Fibroblast of lung (primary cell): ENCODE measurements around the gene TMTC2. TPM values are rescaled to one million over a fixed set of nuclear protein-coding genes. Genes with fewer than 3 reads are reported as not detected.

Source experiments
- DNase-seq, 2 donors: peaks; one replicate each; pipeline versions ENCODE4 v3.0.0 to v3.0.0-alpha.2; 2010; ENCODE audit warnings: low read depth in 2 of 2
- H2AFZ ChIP-seq: 2 replicates; pipeline ENCODE4 v1.5.1; 2012; ENCODE audit warnings: low read length, control low read depth, inconsistent platforms
- H3K27ac ChIP-seq: 2 replicates; pipeline ENCODE4 v1.5.1; 2011; ENCODE audit warnings: low read length, control low read depth; ENCODE audit not compliant: insufficient read depth
- H3K27me3 ChIP-seq: 2 replicates; pipeline ENCODE4 v1.5.1; 2011; ENCODE audit warnings: mild to moderate bottlenecking, low read length; ENCODE audit not compliant: control insufficient read depth, insufficient read depth
- H3K36me3 ChIP-seq: 2 replicates; pipeline ENCODE4 v1.5.1; 2011; ENCODE audit warnings: low read length; ENCODE audit not compliant: control insufficient read depth, insufficient read depth
- H3K4me1 ChIP-seq: 2 replicates; pipeline ENCODE4 v1.5.1; 2011; ENCODE audit warnings: low read length; ENCODE audit not compliant: control insufficient read depth, insufficient read depth; ENCODE audit errors: extremely low read depth
- H3K4me2 ChIP-seq: 2 replicates; pipeline ENCODE4 v1.5.1; 2011; ENCODE audit warnings: low read length, control low read depth; ENCODE audit not compliant: insufficient read depth; ENCODE audit errors: extremely low read depth
- H3K4me3 ChIP-seq, 4 experiments: fragments of 200-600 bp in 1 of 4; sonication (generic) in 1 of 4; replicated peaks in 1 of 4; 2 replicates each; pipeline ENCODE4 v1.5.1; 2011 to 2016; ENCODE audit warnings: low read length in 4 of 4, low read depth in 3 of 4, mild to moderate bottlenecking in 3 of 4, control low read depth in 2 of 4, inconsistent platforms in 1 of 4, mixed read lengths in 1 of 4; ENCODE audit not compliant: insufficient read depth in 1 of 4; ENCODE audit errors: control extremely low read depth in 1 of 4
- H3K79me2 ChIP-seq: 2 replicates; pipeline ENCODE4 v1.5.1; 2012; ENCODE audit warnings: mild to moderate bottlenecking, low read length, inconsistent platforms; ENCODE audit not compliant: control insufficient read depth, insufficient read depth
- H3K9ac ChIP-seq: 2 replicates; pipeline ENCODE4 v1.5.1; 2011; ENCODE audit warnings: mild to moderate bottlenecking, low read length, control low read depth; ENCODE audit not compliant: insufficient read depth
- H3K9me3 ChIP-seq: 2 replicates; pipeline ENCODE4 v1.5.1; 2012; ENCODE audit warnings: low read depth, low read length; ENCODE audit not compliant: control insufficient read depth, insufficient read depth
- H4K20me1 ChIP-seq: 2 replicates; pipeline ENCODE4 v1.5.1; 2011; ENCODE audit warnings: low read length; ENCODE audit not compliant: control insufficient read depth, insufficient read depth; ENCODE audit errors: extremely low read depth
- EZH2 ChIP-seq: IDR thresholded peaks from 2 replicates; pipeline ENCODE4 v1.5.1; 2012; ENCODE audit warnings: low read length, control low read depth, mild to moderate bottlenecking; ENCODE audit errors: missing control alignments
- polyA plus RNA-seq, 2 donors: library from polyadenylated mRNA; depleted of rRNA in 1 of 2; stranded (reverse) in 1 of 2; unstranded in 1 of 2; fragments of >200 nt; gene quantifications; 2 replicates each; pipeline ENCODE4 v1.2.1, GENCODE V29; 2011 to 2012; ENCODE audit warnings: missing spikeins in 1 of 2
- total RNA-seq: library from RNA; depleted of rRNA; stranded (reverse); fragments of >200 nt; gene quantifications from 2 replicates; pipeline ENCODE4 v1.2.1, GENCODE V29; 2014
- TF ChIP-seq, protein P1 (sequence below), 2 donors: IDR thresholded peaks in 1 of 2; conservative IDR thresholded peaks in 1 of 2; 1 replicate in 1 of 2; 2 replicates in 1 of 2; pipeline ENCODE4 v1.5.1; 2011 to 2012; ENCODE audit warnings: low read length in 2 of 2, control low read depth in 1 of 2, inconsistent platforms in 1 of 2, low read depth in 1 of 2, mild to moderate bottlenecking in 1 of 2

The TMTC2 gene
- total and polyA plus RNA-seq, 2 donors (not counting 1 experiment from before 2014, with no cell fraction given), result 3.5 to 9.7 TPM

DNA sequence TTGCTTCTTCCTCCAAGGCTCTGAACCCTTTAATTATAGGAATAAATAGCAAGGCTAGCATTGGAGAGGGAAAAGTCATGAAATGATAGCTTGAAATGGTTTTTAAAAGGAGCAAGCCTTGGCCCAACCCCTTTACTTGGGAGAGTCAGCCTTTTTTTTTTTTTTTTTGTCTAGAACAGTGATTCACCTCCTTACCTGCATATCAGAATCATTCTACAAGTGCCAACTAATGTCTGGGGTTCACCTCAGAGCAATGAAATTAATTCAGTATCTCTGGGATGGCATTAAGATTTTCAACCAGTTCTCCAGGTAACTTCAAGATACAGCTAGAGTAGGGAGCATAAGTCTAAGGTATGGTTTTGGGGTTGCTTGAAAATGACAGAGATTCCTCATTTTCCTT is 41.3 kb upstream of the TMTC2 start:
- no peaks in the 10 kb centered on the region for H4K20me1 ChIP-seq
- no peaks in the 10 kb centered on the region for H3K27me3 ChIP-seq
- no peak for DNase-seq
- H3K36me3 ChIP-seq, result no peaks in the 10 kb centered on the region
- H3K9me3 ChIP-seq, result no peaks in the 10 kb centered on the region
- H3K4me1 ChIP-seq, result no peaks in the 10 kb centered on the region
- H3K9ac ChIP-seq, result no peak overlapping the region
- no peaks in the 10 kb centered on the region for H3K79me2 ChIP-seq
- TF ChIP-seq EZH2, result no peak
- TF ChIP-seq, protein P1, sequence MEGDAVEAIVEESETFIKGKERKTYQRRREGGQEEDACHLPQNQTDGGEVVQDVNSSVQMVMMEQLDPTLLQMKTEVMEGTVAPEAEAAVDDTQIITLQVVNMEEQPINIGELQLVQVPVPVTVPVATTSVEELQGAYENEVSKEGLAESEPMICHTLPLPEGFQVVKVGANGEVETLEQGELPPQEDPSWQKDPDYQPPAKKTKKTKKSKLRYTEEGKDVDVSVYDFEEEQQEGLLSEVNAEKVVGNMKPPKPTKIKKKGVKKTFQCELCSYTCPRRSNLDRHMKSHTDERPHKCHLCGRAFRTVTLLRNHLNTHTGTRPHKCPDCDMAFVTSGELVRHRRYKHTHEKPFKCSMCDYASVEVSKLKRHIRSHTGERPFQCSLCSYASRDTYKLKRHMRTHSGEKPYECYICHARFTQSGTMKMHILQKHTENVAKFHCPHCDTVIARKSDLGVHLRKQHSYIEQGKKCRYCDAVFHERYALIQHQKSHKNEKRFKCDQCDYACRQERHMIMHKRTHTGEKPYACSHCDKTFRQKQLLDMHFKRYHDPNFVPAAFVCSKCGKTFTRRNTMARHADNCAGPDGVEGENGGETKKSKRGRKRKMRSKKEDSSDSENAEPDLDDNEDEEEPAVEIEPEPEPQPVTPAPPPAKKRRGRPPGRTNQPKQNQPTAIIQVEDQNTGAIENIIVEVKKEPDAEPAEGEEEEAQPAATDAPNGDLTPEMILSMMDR (conservative IDR thresholded peaks at IDR 0.05 in 1 of 2, IDR thresholded peaks at IDR 0.05 in 1 of 2; ENCODE audit: low read depth in 1 of 2, low read length in 2 of 2), result no peak
- H3K27ac ChIP-seq, result no peak overlapping the region
- no peak overlapping the region for H2AFZ ChIP-seq
- no peak overlapping the region for H3K4me2 ChIP-seq
- H3K4me3 ChIP-seq, result no peak overlapping the region

DNA sequence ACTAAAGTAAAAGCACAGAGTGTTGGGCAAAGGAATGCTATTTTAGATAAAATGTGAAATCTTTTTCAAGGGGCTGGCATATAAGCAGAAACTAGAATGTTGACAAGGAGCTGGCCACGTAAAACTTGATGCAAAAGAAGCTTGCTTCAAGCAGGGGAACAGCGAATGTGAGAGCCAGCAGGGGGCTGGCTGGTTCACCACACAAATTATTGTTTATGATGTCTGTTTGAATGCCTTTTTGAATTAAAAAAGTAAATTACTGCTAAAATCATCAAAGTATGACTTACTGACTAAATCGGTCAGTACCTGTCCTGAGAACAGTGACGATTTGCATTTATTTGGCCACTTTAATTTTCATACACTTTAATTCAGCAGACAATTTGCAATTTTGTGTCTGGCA is 38.9 kb upstream of the TMTC2 start:
- H3K27me3 ChIP-seq, result no peaks in the 10 kb centered on the region
- no peaks in the 10 kb centered on the region for H3K79me2 ChIP-seq
- no peak overlapping the region for H2AFZ ChIP-seq
- no peak overlapping the region for H3K4me2 ChIP-seq
- no peak overlapping the region for H3K4me3 ChIP-seq
- H4K20me1 ChIP-seq, result no peaks in the 10 kb centered on the region
- no peaks in the 10 kb centered on the region for H3K36me3 ChIP-seq
- H3K9me3 ChIP-seq, result no peaks in the 10 kb centered on the region
- no peak for DNase-seq
- TF ChIP-seq EZH2, result no peak
- TF ChIP-seq, protein P1 (conservative IDR thresholded peaks at IDR 0.05 in 1 of 2, IDR thresholded peaks at IDR 0.05 in 1 of 2; ENCODE audit: low read depth in 1 of 2, low read length in 2 of 2), result no peak
- H3K27ac ChIP-seq, result no peak overlapping the region
- H3K9ac ChIP-seq, result no peak overlapping the region
- no peaks in the 10 kb centered on the region for H3K4me1 ChIP-seq

DNA sequence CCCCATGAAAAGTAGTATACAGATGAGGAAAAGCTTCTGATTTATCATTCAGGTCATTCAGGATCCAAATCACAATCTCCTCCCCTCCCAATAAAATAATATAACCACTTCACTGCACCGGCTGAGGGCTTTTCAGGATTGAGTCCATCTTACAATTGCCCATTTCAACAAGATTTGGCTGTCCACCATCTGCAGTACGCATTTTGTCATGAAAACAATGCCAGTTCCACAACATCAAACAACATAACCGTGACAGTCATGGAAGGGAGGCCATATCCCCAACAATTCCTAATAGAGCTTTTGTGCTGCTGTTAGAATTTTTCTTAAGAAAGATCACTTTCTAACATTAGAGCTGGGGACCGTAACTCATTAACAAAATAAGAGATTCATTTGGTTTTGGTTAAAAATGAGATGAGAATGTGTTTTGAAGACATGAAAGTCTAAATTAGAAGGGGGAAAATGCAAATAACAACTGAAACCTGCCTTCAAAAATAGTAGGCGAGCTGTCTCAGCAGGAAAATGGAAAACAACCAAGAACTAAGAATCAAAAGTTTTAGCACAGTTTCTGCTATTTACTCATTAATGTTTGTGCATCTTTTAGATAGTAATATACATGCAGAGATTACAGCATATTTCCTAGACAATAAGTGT is 38.3 kb upstream of the TMTC2 start:
- Histone ChIP-seq H3K27ac (no peak overlapping the region), H2AFZ (no peak overlapping the region), H3K9ac (no peak overlapping the region), H3K4me2 (no peak overlapping the region), H3K27me3 (no peaks in the 10 kb centered on the region), H3K4me3 (no peak overlapping the region), H3K79me2 (no peaks in the 10 kb centered on the region), H3K9me3 (no peaks in the 10 kb centered on the region), H3K36me3 (no peaks in the 10 kb centered on the region), H4K20me1 (no peaks in the 10 kb centered on the region), H3K4me1 (no peaks in the 10 kb centered on the region)
- TF ChIP-seq, protein P1 (conservative IDR thresholded peaks at IDR 0.05 in 1 of 2, IDR thresholded peaks at IDR 0.05 in 1 of 2; ENCODE audit: low read depth in 1 of 2, low read length in 2 of 2), result no peak
- no peak for TF ChIP-seq EZH2
- no peak for DNase-seq
